Gastroesophageal sphincter (tissue), 3 donors: ENCODE data around the gene TRPV6.

Experiments
- EP300 ChIP-seq: sonication (generic); formaldehyde crosslinking; IDR thresholded peaks from one replicate; pipeline ENCODE4 v1.6.1; 2017; ENCODE audit warnings: antibody characterized with exemption, mild to moderate bottlenecking
- TF ChIP-seq, protein P1 (sequence below), 4 experiments: fragments of 200-600 bp in 2 of 4; fragments of 450-650 bp in 2 of 4; sonication (generic) in 1 of 4; IDR thresholded peaks; one replicate each; pipeline ENCODE4 v1.5.1; 2017 to 2019; ENCODE audit warnings: antibody characterized with exemption in 4 of 4, mild to moderate bottlenecking in 2 of 4, moderate library complexity in 2 of 4

DNA sequence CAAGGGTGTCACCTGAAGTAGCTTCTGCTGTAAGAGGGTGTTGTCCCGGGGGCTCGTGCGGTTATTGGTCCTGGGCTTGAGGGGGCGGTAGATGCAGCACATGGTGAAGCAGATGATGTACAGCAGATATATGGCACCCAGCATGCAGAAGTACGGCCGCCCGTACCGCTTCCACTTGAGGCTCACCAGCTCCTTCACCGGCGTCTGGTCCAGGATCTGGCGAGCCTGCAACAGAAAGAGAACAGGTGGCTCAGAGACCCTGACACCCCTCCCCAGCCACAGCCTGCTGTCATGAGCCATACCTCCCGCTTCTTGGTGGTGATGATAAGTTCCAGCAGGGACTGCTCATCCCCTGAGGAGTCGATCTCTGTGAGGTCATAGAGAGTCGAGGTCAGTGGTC, 10.1 kb downstream of the TRPV6 start:
- no peak for TF ChIP-seq EP300
- TF ChIP-seq, protein P1, sequence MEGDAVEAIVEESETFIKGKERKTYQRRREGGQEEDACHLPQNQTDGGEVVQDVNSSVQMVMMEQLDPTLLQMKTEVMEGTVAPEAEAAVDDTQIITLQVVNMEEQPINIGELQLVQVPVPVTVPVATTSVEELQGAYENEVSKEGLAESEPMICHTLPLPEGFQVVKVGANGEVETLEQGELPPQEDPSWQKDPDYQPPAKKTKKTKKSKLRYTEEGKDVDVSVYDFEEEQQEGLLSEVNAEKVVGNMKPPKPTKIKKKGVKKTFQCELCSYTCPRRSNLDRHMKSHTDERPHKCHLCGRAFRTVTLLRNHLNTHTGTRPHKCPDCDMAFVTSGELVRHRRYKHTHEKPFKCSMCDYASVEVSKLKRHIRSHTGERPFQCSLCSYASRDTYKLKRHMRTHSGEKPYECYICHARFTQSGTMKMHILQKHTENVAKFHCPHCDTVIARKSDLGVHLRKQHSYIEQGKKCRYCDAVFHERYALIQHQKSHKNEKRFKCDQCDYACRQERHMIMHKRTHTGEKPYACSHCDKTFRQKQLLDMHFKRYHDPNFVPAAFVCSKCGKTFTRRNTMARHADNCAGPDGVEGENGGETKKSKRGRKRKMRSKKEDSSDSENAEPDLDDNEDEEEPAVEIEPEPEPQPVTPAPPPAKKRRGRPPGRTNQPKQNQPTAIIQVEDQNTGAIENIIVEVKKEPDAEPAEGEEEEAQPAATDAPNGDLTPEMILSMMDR (IDR thresholded peaks at IDR 0.05) = no peak
